T-helper 2 cell (primary cell): ENCODE measurements around the gene CEP152.
"Not testable (repeated sequence)": the region's sequence is repeated elsewhere in the genome, so short reads cannot be mapped to it uniquely, and the experiment has no call there.

Experiments used
- DNase-seq, 5 experiments: peaks; one replicate each; pipeline versions ENCODE4 v3.0.0 to v3.0.0-alpha.2; 2012 to 2022
- total RNA-seq, 2 donors: gene quantifications; one replicate each; lab custom pipeline; 2026; lab: John Stamatoyannopoulos, UW

CEP152 gene
- total RNA-seq: 13.7 to 21.3 reads per million in 2 donors

GRCh38 chr15:48810414-48811324, at the start of gene CEP152:
TSS of gene CEP152 (minus strand) at chr15:48811069. CDS start at chr15:48805649, 5,420 bp downstream.
- DNase-seq: peak; percentile 89 to 100 (median 97)

- no peak for DNase-seq
These were observed 48.6 kb upstream of the CEP152 start for GRCh38 chr15:48859426-48859825.

- peak in 1 of 5 experiments; percentile 82 for DNase-seq
These were observed 47.5 kb upstream of the CEP152 start for GRCh38 chr15:48858401-48858800.

- DNase-seq: no peak
These were observed 46.1 kb upstream of the CEP152 start for GRCh38 chr15:48856942-48857341.

GRCh38 chr15:48855501-48856440, 44.9 kb upstream of the CEP152 start:
- no peak for DNase-seq

- not testable (repeated sequence) for DNase-seq
These were observed 43.6 kb upstream of the CEP152 start for GRCh38 chr15:48854434-48854833.

- DNase-seq: no peak
These were observed 41.1 kb upstream of the CEP152 start for GRCh38 chr15:48851956-48852355.

- no peak for DNase-seq
These were observed 39.8 kb upstream of the CEP152 start for GRCh38 chr15:48850648-48851047.

- DNase-seq: no peak
These were observed 34.3 kb upstream of the CEP152 start for GRCh38 chr15:48845123-48845522.

GRCh38 chr15:48842501-48842900, 31.6 kb upstream of the CEP152 start:
- no peak for DNase-seq

- no peak for DNase-seq
These were observed 23.9 kb upstream of the CEP152 start for GRCh38 chr15:48834756-48835155.

GRCh38 chr15:48833526-48834239, 22.8 kb upstream of the CEP152 start:
- DNase-seq: no peak

- DNase-seq: no peak
These were observed 21.8 kb upstream of the CEP152 start for GRCh38 chr15:48832648-48833047.

GRCh38 chr15:48828906-48829305, 18.0 kb upstream of the CEP152 start:
- no peak for DNase-seq

- no peak for DNase-seq
These were observed 17.6 kb upstream of the CEP152 start for GRCh38 chr15:48828471-48828870.

GRCh38 chr15:48825075-48825474, 14.2 kb upstream of the CEP152 start:
- DNase-seq: no peak

- DNase-seq: no peak
These were observed 12.8 kb upstream of the CEP152 start for GRCh38 chr15:48823706-48824105.

- no peak for DNase-seq
These were observed 12.4 kb upstream of the CEP152 start for GRCh38 chr15:48823237-48823636.

GRCh38 chr15:48814286-48814685, 3.4 kb upstream of the CEP152 start:
- no peak for DNase-seq

GRCh38 chr15:48811325-48811958, 573 bp upstream of the CEP152 start:
- DNase-seq: no peak

- no peak for DNase-seq
These were observed 4.7 kb downstream of the CEP152 start for GRCh38 chr15:48806151-48806550.

- DNase-seq: no peak
These were observed 5.3 kb downstream of the CEP152 start for GRCh38 chr15:48805591-48805990.
